Epithelial cell of esophagus (primary cell): ENCODE data around the gene C6orf62.
A peak's percentile ranks its signal among the peaks of the same experiment; 100 is the strongest.
"Not testable (repeated sequence)": the region's sequence is repeated elsewhere in the genome, so short reads cannot be mapped to it uniquely, and the experiment has no call there.

Experiments used
- DNase-seq: peaks from one replicate; pipeline ENCODE4 v3.0.0; 2010; ENCODE audit warnings: low read depth
- H3K4me3 ChIP-seq: 2 replicates; pipeline ENCODE4 v1.5.1; 2011; ENCODE audit warnings: mild to moderate bottlenecking, low read length, control low read depth
- CTCF ChIP-seq: IDR thresholded peaks from 2 replicates; pipeline ENCODE4 v1.5.1; 2011; ENCODE audit warnings: low read depth, mild to moderate bottlenecking, low read length, control low read depth, inconsistent platforms; ENCODE audit not compliant: insufficient read depth; ENCODE audit errors: missing control alignments

C6orf62 gene

GRCh38 chr6:24742216-24742738 is 23.3 kb upstream of the C6orf62 start:
- no peak for TF ChIP-seq CTCF
- H3K4me3 ChIP-seq, result no peak overlapping the region
- DNase-seq, result no peak

GRCh38 chr6:24740861-24741260 is 21.9 kb upstream of the C6orf62 start:
- no peak for DNase-seq
- no peak overlapping the region for H3K4me3 ChIP-seq
- TF ChIP-seq CTCF, result no peak

DNA sequence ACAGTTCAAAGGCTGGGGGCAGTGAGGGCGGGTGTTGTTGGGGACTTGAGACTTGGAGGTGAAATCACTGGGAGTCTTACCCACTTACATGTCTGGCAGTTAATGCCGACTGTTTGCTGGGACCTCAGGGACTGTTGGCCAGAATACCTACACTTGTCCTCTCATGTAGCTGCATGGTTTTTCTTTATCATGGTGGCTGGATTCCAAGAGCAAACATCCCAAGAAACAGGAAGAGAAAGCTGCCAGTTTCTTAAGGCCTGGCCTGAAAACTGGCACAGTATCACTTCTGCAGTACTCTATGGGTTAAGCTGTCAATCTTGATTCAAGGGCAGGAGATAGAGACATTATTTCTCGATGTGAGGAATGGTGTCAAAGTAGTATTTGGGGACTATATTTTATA is 19.8 kb upstream of the C6orf62 start:
- H3K4me3 ChIP-seq, result no peak overlapping the region
- TF ChIP-seq CTCF, result no peak
- peak; percentile 34 for DNase-seq

- not testable (repeated sequence) for DNase-seq, H3K4me3 ChIP-seq
These were observed 15.8 kb upstream of the C6orf62 start for GRCh38 chr6:24734710-24735109.

- no peak overlapping the region for H3K4me3 ChIP-seq
- no peak for DNase-seq
- no peak for TF ChIP-seq CTCF
These were observed 15.2 kb upstream of the C6orf62 start for GRCh38 chr6:24734166-24734565.

DNA sequence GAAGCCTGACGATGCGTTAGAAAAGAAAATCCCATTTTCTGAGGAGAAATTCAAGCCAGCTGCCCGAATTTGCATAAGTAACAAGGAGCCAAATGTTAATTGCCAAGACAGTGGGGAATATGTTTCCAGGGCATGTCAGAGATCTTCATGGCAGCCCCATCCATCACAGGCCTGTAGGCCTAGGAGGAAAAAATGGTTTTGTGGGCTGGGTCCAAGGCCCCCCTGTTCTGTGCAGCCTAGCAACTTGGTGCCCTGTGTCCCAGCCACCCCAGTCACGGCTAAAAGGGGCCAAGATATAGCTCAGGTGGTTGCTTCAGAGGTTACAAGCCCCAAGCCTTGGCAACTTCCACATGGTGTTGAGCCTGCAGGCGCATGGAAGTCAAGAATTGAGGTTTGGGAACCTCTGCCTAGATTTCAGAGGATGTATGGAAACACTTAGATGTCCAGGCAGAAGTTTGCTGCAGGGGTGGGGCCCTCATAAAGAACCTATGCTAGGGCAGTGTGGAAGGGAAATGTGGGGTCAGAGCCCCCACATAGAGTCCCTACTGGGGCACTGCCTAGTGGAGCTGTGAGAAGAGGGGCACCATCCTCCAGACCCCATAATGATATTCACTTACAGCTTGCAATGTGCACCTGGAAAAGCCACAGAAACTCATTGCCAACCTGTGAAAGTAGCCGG is 12.6 kb upstream of the C6orf62 start:
- H3K4me3 ChIP-seq, DNase-seq: not testable (repeated sequence)

GRCh38 chr6:24730653-24731052 is 11.7 kb upstream of the C6orf62 start:
- H3K4me3 ChIP-seq, DNase-seq: not testable (repeated sequence)

DNA sequence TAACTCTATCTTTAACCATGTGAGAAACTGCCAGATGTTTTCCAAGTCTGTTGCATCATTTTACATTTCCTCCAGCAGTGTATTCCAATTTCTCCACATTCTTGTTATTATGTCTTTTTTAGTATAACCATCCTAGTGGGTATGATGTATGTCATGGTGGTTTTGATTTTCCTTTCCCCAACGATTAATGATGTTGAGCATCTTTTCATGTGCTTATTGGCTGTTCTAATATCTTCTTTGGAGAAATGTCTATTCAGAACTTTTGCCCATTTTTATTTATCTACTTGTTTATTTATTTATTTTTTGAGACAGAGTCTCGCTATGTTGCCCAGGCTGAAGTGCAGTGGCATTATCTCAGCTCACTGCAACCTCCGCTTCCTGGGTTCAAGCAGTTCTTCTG is 4.3 kb upstream of the C6orf62 start:
- no peak for TF ChIP-seq CTCF
- H3K4me3 ChIP-seq, result no peak overlapping the region
- DNase-seq, result no peak
